ENCODE data around the gene SCD.

Gene SCD

GRCh38 chr10:100340948-100341847, 5.8 kb upstream of the SCD start:
- no peak for DNase-seq (ENCODE audit: low read depth in 2 of 2, low spot score in 1 of 2)

GRCh38 chr10:100341953-100342626, 4.9 kb upstream of the SCD start:
- DNase-seq (ENCODE audit: low read depth in 2 of 2, low spot score in 1 of 2), result no peak

- DNase-seq (ENCODE audit: low read depth in 2 of 2, low spot score in 1 of 2), result no peak
These were observed 4.4 kb upstream of the SCD start for GRCh38 chr10:100342627-100342972.

GRCh38 chr10:100344241-100344788, 2.7 kb upstream of the SCD start:
- DNase-seq (ENCODE audit: low read depth in 2 of 2, low spot score in 1 of 2), result no peak

GRCh38 chr10:100345570-100346330, 1.3 kb upstream of the SCD start:
- no peak for DNase-seq (ENCODE audit: low read depth in 2 of 2, low spot score in 1 of 2)

GRCh38 chr10:100346351-100346764, 675 bp upstream of the SCD start:
- DNase-seq (ENCODE audit: low read depth in 2 of 2, low spot score in 1 of 2), result peak; percentile 35 to 61

GRCh38 chr10:100347568-100348195, 649 bp downstream of the SCD start:
- DNase-seq (ENCODE audit: low read depth in 2 of 2, low spot score in 1 of 2), result no peak

GRCh38 chr10:100348389-100348927, 1.4 kb downstream of the SCD start:
- DNase-seq (ENCODE audit: low read depth in 2 of 2, low spot score in 1 of 2), result no peak

GRCh38 chr10:100349087-100349486, 2.1 kb downstream of the SCD start:
- DNase-seq (ENCODE audit: low read depth in 2 of 2, low spot score in 1 of 2), result no peak

- DNase-seq (ENCODE audit: low read depth in 2 of 2, low spot score in 1 of 2), result no peak
These were observed 2.6 kb downstream of the SCD start for GRCh38 chr10:100349672-100350071.

GRCh38 chr10:100350914-100351485, 4.0 kb downstream of the SCD start:
- no peak for DNase-seq (ENCODE audit: low read depth in 2 of 2, low spot score in 1 of 2)

GRCh38 chr10:100353770-100354485, 6.9 kb downstream of the SCD start:
- DNase-seq (ENCODE audit: low read depth in 2 of 2, low spot score in 1 of 2), result no peak

- no peak for DNase-seq (ENCODE audit: low read depth in 2 of 2, low spot score in 1 of 2)
These were observed 8.1 kb downstream of the SCD start for GRCh38 chr10:100355086-100355485.

- DNase-seq (ENCODE audit: low read depth in 2 of 2, low spot score in 1 of 2), result no peak
These were observed 9.3 kb downstream of the SCD start for GRCh38 chr10:100356067-100357017.

- DNase-seq (ENCODE audit: low read depth in 2 of 2, low spot score in 1 of 2), result no peak
These were observed 10.2 kb downstream of the SCD start for GRCh38 chr10:100357059-100357858.

- DNase-seq (ENCODE audit: low read depth in 2 of 2, low spot score in 1 of 2), result no peak
These were observed 12.0 kb downstream of the SCD start for GRCh38 chr10:100359030-100359432.

GRCh38 chr10:100359529-100360150, 12.6 kb downstream of the SCD start:
- DNase-seq (ENCODE audit: low read depth in 2 of 2, low spot score in 1 of 2), result no peak
